ENCODE data around the gene KHDC1. TPM values are rescaled to one million over a fixed set of nuclear protein-coding genes. Genes with fewer than 3 reads are reported as not detected.

KHDC1 gene
- total and polyA plus RNA-seq, 8 donors = 0.98 to 2.9 (median 1.5) TPM

DNA sequence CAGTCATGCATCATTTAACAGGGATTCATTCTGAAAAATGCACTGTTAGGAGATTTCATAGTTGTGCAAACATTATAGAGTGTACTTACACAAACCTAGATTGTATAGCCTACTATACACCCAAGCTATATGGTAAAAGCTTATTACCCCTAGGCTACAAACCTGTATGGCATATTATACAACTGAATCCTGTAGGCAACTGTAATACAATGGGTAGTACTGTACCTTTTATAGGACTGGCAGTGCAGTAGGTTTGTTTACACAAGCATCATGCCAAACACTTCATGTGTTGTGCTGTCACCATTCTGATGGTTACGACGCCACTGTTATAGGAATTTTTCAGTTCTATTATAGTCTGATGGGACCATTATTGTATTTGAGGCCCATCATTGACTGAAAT lies 39.3 kb upstream of the KHDC1 start:
- no peaks in the 10 kb centered on the region for H3K4me1 ChIP-seq
- ATAC-seq (no peak), DNase-seq (no peak), FAIRE-seq (no peak)
- H3K9me3 ChIP-seq = no peaks in the 10 kb centered on the region
- TF ChIP-seq CTCF (IDR thresholded peaks at IDR 0.05) = no peak
- no peaks in the 10 kb centered on the region for H3K36me3 ChIP-seq
- intact Hi-C loops (cut with DNase I) = no loop called here
- no peak overlapping the region for H3K27ac ChIP-seq
- 65 to 81% methylated on average over 2 of the region's 2 CpGs for WGBS, 2 donors
- H3K27me3 ChIP-seq = no peaks in the 10 kb centered on the region
- H3K4me3 ChIP-seq = no peak overlapping the region

DNA sequence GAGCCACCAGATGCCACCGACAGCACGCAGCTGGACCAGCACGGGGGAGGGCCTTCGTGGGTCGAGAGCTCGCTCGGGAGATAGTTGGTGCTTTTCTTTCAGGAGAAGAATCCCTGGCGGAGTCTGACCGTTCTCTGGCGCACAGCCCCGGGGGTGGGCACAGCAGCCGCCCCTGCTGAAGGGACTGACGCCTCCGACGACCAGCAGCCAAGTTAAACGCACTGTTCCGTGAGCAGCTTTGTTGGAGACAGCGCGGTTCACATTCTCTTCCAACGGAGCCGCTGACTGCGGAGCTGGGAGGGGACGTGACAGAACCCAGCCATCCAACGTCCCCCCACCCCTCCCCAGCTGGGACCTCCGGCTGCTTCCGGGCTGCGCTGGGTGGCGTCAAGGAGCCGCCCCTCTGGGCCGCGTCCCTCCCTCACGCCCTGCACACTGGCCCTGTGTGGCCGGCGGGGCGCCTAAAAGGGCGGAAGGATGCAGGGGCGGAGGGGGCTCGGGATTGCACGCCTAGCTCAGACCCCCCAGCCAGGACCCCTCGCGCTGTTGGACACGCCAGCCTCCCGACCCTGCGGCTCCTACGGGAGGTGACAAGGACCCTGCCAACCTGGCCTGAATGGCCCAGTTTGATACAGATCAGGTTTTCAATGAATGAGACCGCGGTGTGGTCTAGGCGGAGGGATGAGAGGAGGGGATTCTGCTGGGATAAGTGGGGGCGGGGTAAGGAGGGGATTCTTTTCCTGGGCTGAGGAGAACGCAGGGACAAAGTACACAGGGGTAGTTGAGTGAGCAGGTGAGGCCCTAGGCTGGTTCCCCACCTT lies 36.4 kb upstream of the KHDC1 start:
- H3K27ac ChIP-seq = no peak overlapping the region
- H3K27me3 ChIP-seq = no peaks in the 10 kb centered on the region
- FAIRE-seq (no peak), ATAC-seq (peak in 2 of 4 donors; percentile 35 to 56), DNase-seq (no peak)
- no peak overlapping the region for H3K4me3 ChIP-seq
- no peak for TF ChIP-seq CTCF (IDR thresholded peaks at IDR 0.05)
- H3K9me3 ChIP-seq = no peaks in the 10 kb centered on the region
- intact Hi-C loops (cut with DNase I) = no loop called here
- 65 to 72% methylated on average over 40 to 50 of the region's 50 CpGs for WGBS, 2 donors
- no peaks in the 10 kb centered on the region for H3K36me3 ChIP-seq
- no peaks in the 10 kb centered on the region for H3K4me1 ChIP-seq

DNA sequence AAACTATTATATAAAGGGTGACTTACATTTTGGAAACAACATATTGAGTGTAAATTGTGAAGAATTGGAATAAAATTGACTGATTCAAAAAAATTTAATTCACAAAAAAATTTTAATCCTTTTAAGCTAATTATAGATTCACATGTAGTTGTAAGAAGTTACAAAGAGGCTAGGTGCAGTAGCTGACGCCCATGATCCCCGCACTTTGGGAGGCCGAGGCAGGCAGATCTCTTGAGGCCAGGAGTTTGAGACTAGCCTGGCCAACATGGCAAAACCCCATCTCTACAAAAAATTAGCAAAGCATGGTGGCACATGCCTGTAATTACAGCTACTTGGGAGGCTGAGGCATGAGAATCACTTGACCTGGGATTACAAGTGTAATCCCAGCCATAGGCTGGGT lies 30.3 kb upstream of the KHDC1 start:
- Histone ChIP-seq H3K36me3 (no peaks in the 10 kb centered on the region), H3K4me1 (no peaks in the 10 kb centered on the region), H3K4me3 (no peak overlapping the region), H3K27ac (no peak overlapping the region), H3K9me3 (no peaks in the 10 kb centered on the region), H3K27me3 (no peaks in the 10 kb centered on the region)
- DNase-seq (no peak), ATAC-seq (no peak), FAIRE-seq (no peak)
- TF ChIP-seq CTCF (IDR thresholded peaks at IDR 0.05) = no peak
- intact Hi-C loops (cut with DNase I) = no loop called here
- 96% methylated on average over 3 of the region's 3 CpGs for WGBS, 2 donors

- H3K9me3 ChIP-seq = no peaks in the 10 kb centered on the region
- FAIRE-seq = no peak
- H3K27me3 ChIP-seq = no peaks in the 10 kb centered on the region
- no peak overlapping the region for H3K4me3 ChIP-seq
- no peaks in the 10 kb centered on the region for H3K36me3 ChIP-seq
- DNase-seq = no peak
- ATAC-seq = no peak
- intact Hi-C loops (cut with DNase I) = no loop called here
- TF ChIP-seq CTCF (IDR thresholded peaks at IDR 0.05) = no peak
- no peak overlapping the region for H3K27ac ChIP-seq
- H3K4me1 ChIP-seq = no peaks in the 10 kb centered on the region
Measured at GRCh38 chr6:73290435-73290834, 27.4 kb upstream of the KHDC1 start.

DNA sequence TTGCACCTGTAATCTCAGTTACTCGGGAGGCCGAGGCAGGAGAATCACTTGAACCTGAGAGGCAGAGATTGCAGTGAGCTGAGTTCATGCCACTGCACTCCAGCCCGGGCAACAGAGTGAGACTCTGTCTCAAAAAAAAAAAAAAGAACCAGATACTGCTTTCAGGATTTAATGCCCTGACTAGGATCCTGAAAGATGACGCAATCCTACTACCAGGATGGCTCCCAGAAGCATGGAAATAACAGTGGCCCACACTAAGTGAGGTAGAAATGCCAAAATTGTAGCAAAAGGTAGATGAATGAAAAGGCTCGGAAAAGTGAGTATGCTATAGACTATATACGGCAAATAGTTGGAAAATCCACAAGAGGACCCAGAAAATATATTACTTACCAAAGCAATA lies 23.8 kb upstream of the KHDC1 start:
- DNase-seq (no peak), FAIRE-seq (no peak), ATAC-seq (no peak)
- Histone ChIP-seq H3K9me3 (no peaks in the 10 kb centered on the region), H3K4me1 (no peaks in the 10 kb centered on the region), H3K4me3 (no peak overlapping the region), H3K27me3 (no peaks in the 10 kb centered on the region), H3K27ac (no peak overlapping the region), H3K36me3 (no peaks in the 10 kb centered on the region)
- TF ChIP-seq CTCF (IDR thresholded peaks at IDR 0.05) = no peak
- 94 to 95% methylated on average over 6 of the region's 6 CpGs for WGBS, 2 donors
- intact Hi-C loops (cut with DNase I) = no loop called here

All from pancreas (tissue), 10 donors.